Hepatocyte (in vitro differentiated cells): ENCODE results near the gene JADE1. TPM values are rescaled to one million over a fixed set of nuclear protein-coding genes. Genes with fewer than 3 reads are reported as not detected.

Source experiments
- DNase-seq: peaks from one replicate; pipeline ENCODE4 v3.0.0-alpha.2; 2016; ENCODE audit warnings: low spot score
- H2AFZ ChIP-seq: fragments of 200-600 bp; sonication (generic); 2 replicates; pipeline ENCODE4 v1.6.0; 2016; ENCODE audit warnings: antibody characterized with exemption, mild to moderate bottlenecking
- H3K27ac ChIP-seq: fragments of 200-600 bp; sonication (generic); 2 replicates; pipeline ENCODE4 v1.5.1; 2016; ENCODE audit warnings: mild to moderate bottlenecking
- H3K27me3 ChIP-seq: fragments of 200-600 bp; sonication (generic); 2 replicates; pipeline ENCODE4 v1.6.1; 2016
- H3K36me3 ChIP-seq: fragments of 200-600 bp; sonication (generic); replicated peaks from 2 replicates; pipeline ENCODE4 v1.5.1; 2016; ENCODE audit warnings: low read depth; ENCODE audit not compliant: insufficient read depth
- H3K4me1 ChIP-seq: fragments of 200-600 bp; sonication (generic); 2 replicates; pipeline ENCODE4 v1.5.1; 2016; ENCODE audit warnings: mild to moderate bottlenecking, moderate library complexity; ENCODE audit not compliant: insufficient read depth
- H3K4me2 ChIP-seq: fragments of 200-600 bp; sonication (generic); 2 replicates; pipeline ENCODE4 v1.6.0; 2016
- H3K4me3 ChIP-seq: fragments of 200-600 bp; sonication (generic); 2 replicates; pipeline ENCODE4 v1.5.1; 2016; ENCODE audit warnings: mild to moderate bottlenecking
- H3K79me2 ChIP-seq: fragments of 200-600 bp; sonication (generic); 2 replicates; pipeline ENCODE4 v1.6.0; 2017; ENCODE audit warnings: mild to moderate bottlenecking
- H3K9me2 ChIP-seq: fragments of 200-600 bp; sonication (generic); replicated peaks from 2 replicates; pipeline ENCODE4 v1.6.0; 2017; ENCODE audit warnings: mild to moderate bottlenecking; ENCODE audit not compliant: insufficient read depth
- H3K9me3 ChIP-seq: fragments of 200-600 bp; sonication (generic); 2 replicates; pipeline ENCODE4 v1.5.1; 2016; ENCODE audit warnings: low read depth, mild to moderate bottlenecking
- H4K20me1 ChIP-seq: fragments of 200-600 bp; sonication (generic); 2 replicates; pipeline ENCODE4 v1.6.0; 2016; ENCODE audit warnings: mild to moderate bottlenecking; ENCODE audit not compliant: insufficient read depth, poor library complexity, severe bottlenecking
- CTCF ChIP-seq: fragments of 200-600 bp; sonication (generic); IDR thresholded peaks from 2 replicates; pipeline ENCODE4 v1.5.1; 2016; ENCODE audit warnings: antibody characterized with exemption, mild to moderate bottlenecking; ENCODE audit not compliant: poor library complexity
- EZH2 ChIP-seq: fragments of 200-600 bp; sonication (generic); IDR thresholded peaks from 2 replicates; pipeline ENCODE4 v1.6.1; 2016; ENCODE audit warnings: antibody characterized with exemption, mild to moderate bottlenecking, borderline replicate concordance
- EZH2phosphoT487 ChIP-seq: fragments of 200-600 bp; sonication (generic); IDR thresholded peaks from one replicate; pipeline ENCODE4 v1.6.1; 2018; ENCODE audit warnings: antibody characterized with exemption, mild to moderate bottlenecking, low read depth, moderate library complexity; ENCODE audit not compliant: unreplicated experiment, severe bottlenecking
- WGBS: methylation state at CpG from one replicate; pipeline ENCODE4 v1.1.6; 2016; ENCODE audit warnings: low lambda C conversion rate; ENCODE audit errors: missing lambda C conversion rate; 5-methylcytosine and 5-hydroxymethylcytosine counted together
- polyA plus RNA-seq: library from polyadenylated mRNA; unstranded; fragments of >200 nt; fragmentation: Nextera tagmentation; extraction: Ambion mirVana; gene quantifications from 2 replicates; pipeline ENCODE4 v1.2.1, GENCODE V29; 2016
- total RNA-seq: library from RNA; depleted of rRNA; stranded (reverse); fragments of >200 nt; gene quantifications from 2 replicates; pipeline ENCODE4 v1.2.3, GENCODE V29; 2014

Gene JADE1
- total and polyA plus RNA-seq, 2 experiments from 2014 or later, result 21.0 to 27.7 TPM

- peaks cover 5% of the 10 kb centered on the region for H3K36me3 ChIP-seq
Observed at GRCh38 chr4:128869776-128870509, 60.4 kb downstream of the JADE1 start.

GRCh38 chr4:128871948-128872347, 62.4 kb downstream of the JADE1 start:
- peaks cover 5% of the 10 kb centered on the region for H3K36me3 ChIP-seq
- TF ChIP-seq CTCF (no peak), EZH2phosphoT487 (no peak), EZH2 (no peak)
- H3K4me2 ChIP-seq, result no peak overlapping the region

More at GRCh38 chr4:128869776-128870509, 60.4 kb downstream of the JADE1 start:
- Histone ChIP-seq H3K4me3 (no peak overlapping the region), H3K79me2 (no peaks in the 10 kb centered on the region), H4K20me1 (no peaks in the 10 kb centered on the region), H3K4me2 (no peak overlapping the region), H3K4me1 (peaks cover 7% of the 10 kb centered on the region), H2AFZ (no peak overlapping the region), H3K9me3 (no peaks in the 10 kb centered on the region), H3K27me3 (no peaks in the 10 kb centered on the region), H3K27ac (no peak overlapping the region), H3K9me2 (no peaks in the 10 kb centered on the region)
- no peak for DNase-seq
- WGBS, result 69% methylated on average over 2 of the region's 2 CpGs
- TF ChIP-seq EZH2phosphoT487, result no peak
- no peak for TF ChIP-seq CTCF
- TF ChIP-seq EZH2, result no peak

GRCh38 chr4:128876200-128876599, 66.7 kb downstream of the JADE1 start:
- DNase-seq, result no peak
- Histone ChIP-seq H3K27ac (no peak overlapping the region), H3K79me2 (no peaks in the 10 kb centered on the region), H3K9me3 (no peaks in the 10 kb centered on the region), H3K27me3 (no peaks in the 10 kb centered on the region), H2AFZ (no peak overlapping the region), H3K4me3 (no peak overlapping the region), H3K4me2 (no peak overlapping the region), H3K36me3 (peaks cover 5% of the 10 kb centered on the region), H4K20me1 (no peaks in the 10 kb centered on the region), H3K4me1 (no peaks in the 10 kb centered on the region), H3K9me2 (no peaks in the 10 kb centered on the region)
- 87% methylated on average over 2 of the region's 2 CpGs for WGBS
- TF ChIP-seq EZH2, result no peak
- no peak for TF ChIP-seq EZH2phosphoT487
- TF ChIP-seq CTCF, result no peak

More at GRCh38 chr4:128871948-128872347, 62.4 kb downstream of the JADE1 start:
- no peak for DNase-seq
- Histone ChIP-seq H3K27me3 (no peaks in the 10 kb centered on the region), H2AFZ (no peak overlapping the region), H3K4me3 (no peak overlapping the region), H4K20me1 (no peaks in the 10 kb centered on the region), H3K79me2 (no peaks in the 10 kb centered on the region), H3K9me3 (no peaks in the 10 kb centered on the region), H3K9me2 (no peaks in the 10 kb centered on the region), H3K4me1 (peaks cover 3% of the 10 kb centered on the region), H3K27ac (no peak overlapping the region)
- WGBS, result 95% methylated on average over 9 of the region's 9 CpGs
